ENCODE measurements around the gene FEZ2. TPM values are rescaled to one million over a fixed set of nuclear protein-coding genes. Genes with fewer than 3 reads are reported as not detected.
A peak's percentile ranks its signal among the peaks of the same experiment; 100 is the strongest.

The FEZ2 gene
- total and polyA plus RNA-seq, 2 of the 13 experiments (the other 11 are each of a cell fraction or from before 2014, with no cell fraction given) = 42.5 to 59.1 TPM

- TF ChIP-seq, protein P1, sequence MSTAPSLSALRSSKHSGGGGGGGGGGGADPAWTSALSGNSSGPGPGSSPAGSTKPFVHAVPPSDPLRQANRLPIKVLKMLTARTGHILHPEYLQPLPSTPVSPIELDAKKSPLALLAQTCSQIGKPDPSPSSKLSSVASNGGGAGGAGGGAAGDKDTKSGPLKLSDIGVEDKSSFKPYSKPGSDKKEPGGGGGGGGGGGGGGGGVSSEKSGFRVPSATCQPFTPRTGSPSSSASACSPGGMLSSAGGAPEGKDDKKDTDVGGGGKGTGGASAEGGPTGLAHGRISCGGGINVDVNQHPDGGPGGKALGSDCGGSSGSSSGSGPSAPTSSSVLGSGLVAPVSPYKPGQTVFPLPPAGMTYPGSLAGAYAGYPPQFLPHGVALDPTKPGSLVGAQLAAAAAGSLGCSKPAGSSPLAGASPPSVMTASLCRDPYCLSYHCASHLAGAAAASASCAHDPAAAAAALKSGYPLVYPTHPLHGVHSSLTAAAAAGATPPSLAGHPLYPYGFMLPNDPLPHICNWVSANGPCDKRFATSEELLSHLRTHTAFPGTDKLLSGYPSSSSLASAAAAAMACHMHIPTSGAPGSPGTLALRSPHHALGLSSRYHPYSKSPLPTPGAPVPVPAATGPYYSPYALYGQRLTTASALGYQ (CRISPR knock-in tag; IDR thresholded peaks at IDR 0.05) = no peak
- TF ChIP-seq, protein P2, sequence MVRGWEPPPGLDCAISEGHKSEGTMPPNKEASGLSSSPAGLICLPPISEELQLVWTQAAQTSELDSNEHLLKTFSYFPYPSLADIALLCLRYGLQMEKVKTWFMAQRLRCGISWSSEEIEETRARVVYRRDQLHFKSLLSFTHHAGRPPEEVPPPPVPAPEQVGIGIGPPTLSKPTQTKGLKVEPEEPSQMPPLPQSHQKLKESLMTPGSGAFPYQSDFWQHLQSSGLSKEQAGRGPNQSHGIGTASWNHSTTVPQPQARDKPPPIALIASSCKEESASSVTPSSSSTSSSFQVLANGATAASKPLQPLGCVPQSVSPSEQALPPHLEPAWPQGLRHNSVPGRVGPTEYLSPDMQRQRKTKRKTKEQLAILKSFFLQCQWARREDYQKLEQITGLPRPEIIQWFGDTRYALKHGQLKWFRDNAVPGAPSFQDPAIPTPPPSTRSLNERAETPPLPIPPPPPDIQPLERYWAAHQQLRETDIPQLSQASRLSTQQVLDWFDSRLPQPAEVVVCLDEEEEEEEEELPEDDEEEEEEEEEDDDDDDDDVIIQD (CRISPR knock-in tag; IDR thresholded peaks at IDR 0.05; ENCODE audit: low read depth) = no peak
- TF ChIP-seq ZNF563 (CRISPR knock-in tag; IDR thresholded peaks at IDR 0.05) = no peak
- TF ChIP-seq FOXP4 (CRISPR knock-in tag; IDR thresholded peaks at IDR 0.05) = 0 out of 2 replicates have a peak, but pooled peaks have one; percentile 46
- TF ChIP-seq MED1 (CRISPR knock-in tag; IDR thresholded peaks at IDR 0.05) = no peak
- TF ChIP-seq ZNF746 (CRISPR knock-in tag; IDR thresholded peaks at IDR 0.05) = no peak
- TF ChIP-seq CREB1 (IDR thresholded peaks at IDR 0.05) = no peak
- TF ChIP-seq CREB1 (CRISPR knock-in tag; IDR thresholded peaks at IDR 0.05) = 0 out of 2 replicates have a peak, but pooled peaks have one; percentile 14
- no peak for TF ChIP-seq ZNF484 (CRISPR knock-in tag; IDR thresholded peaks at IDR 0.05; ENCODE audit: borderline replicate concordance, low read depth)
- TF ChIP-seq, protein P3, sequence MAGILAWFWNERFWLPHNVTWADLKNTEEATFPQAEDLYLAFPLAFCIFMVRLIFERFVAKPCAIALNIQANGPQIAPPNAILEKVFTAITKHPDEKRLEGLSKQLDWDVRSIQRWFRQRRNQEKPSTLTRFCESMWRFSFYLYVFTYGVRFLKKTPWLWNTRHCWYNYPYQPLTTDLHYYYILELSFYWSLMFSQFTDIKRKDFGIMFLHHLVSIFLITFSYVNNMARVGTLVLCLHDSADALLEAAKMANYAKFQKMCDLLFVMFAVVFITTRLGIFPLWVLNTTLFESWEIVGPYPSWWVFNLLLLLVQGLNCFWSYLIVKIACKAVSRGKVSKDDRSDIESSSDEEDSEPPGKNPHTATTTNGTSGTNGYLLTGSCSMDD (CRISPR knock-in tag; IDR thresholded peaks at IDR 0.05) = no peak
- no peak for TF ChIP-seq TRIM24 (CRISPR knock-in tag; IDR thresholded peaks at IDR 0.05)
- TF ChIP-seq, protein P4, sequence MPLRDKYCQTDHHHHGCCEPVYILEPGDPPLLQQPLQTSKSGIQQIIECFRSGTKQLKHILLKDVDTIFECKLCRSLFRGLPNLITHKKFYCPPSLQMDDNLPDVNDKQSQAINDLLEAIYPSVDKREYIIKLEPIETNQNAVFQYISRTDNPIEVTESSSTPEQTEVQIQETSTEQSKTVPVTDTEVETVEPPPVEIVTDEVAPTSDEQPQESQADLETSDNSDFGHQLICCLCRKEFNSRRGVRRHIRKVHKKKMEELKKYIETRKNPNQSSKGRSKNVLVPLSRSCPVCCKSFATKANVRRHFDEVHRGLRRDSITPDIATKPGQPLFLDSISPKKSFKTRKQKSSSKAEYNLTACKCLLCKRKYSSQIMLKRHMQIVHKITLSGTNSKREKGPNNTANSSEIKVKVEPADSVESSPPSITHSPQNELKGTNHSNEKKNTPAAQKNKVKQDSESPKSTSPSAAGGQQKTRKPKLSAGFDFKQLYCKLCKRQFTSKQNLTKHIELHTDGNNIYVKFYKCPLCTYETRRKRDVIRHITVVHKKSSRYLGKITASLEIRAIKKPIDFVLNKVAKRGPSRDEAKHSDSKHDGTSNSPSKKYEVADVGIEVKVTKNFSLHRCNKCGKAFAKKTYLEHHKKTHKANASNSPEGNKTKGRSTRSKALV (CRISPR knock-in tag; IDR thresholded peaks at IDR 0.05) = no peak
- TF ChIP-seq LCORL (IDR thresholded peaks at IDR 0.05) = 0 out of 2 replicates have a peak, but pooled peaks have one; percentile 3
- no peak for TF ChIP-seq LCORL (CRISPR knock-in tag; IDR thresholded peaks at IDR 0.05)
- TF ChIP-seq ZFP36 (IDR thresholded peaks at IDR 0.05; ENCODE audit: borderline replicate concordance, low read depth, low read length, partially characterized antibody) = no peak
- TF ChIP-seq THAP11 (CRISPR knock-in tag; IDR thresholded peaks at IDR 0.05) = no peak
- TF ChIP-seq ZNF276 (CRISPR knock-in tag; IDR thresholded peaks at IDR 0.05; ENCODE audit: low read depth) = no peak
- TF ChIP-seq, protein P5, sequence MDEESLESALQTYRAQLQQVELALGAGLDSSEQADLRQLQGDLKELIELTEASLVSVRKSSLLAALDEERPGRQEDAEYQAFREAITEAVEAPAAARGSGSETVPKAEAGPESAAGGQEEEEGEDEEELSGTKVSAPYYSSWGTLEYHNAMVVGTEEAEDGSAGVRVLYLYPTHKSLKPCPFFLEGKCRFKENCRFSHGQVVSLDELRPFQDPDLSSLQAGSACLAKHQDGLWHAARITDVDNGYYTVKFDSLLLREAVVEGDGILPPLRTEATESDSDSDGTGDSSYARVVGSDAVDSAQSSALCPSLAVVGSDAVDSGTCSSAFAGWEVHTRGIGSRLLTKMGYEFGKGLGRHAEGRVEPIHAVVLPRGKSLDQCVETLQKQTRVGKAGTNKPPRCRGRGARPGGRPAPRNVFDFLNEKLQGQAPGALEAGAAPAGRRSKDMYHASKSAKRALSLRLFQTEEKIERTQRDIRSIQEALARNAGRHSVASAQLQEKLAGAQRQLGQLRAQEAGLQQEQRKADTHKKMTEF (CRISPR knock-in tag; IDR thresholded peaks at IDR 0.05) = 0 out of 2 replicates have a peak, but pooled peaks have one; percentile 15
These were observed 34.9 kb downstream of the FEZ2 start (continued) for GRCh38 chr2:36562973-36563532.
